Activated CD4-positive, alpha-beta T cell treated with anti-CD3 and anti-CD28 coated beads for 4 hours (primary cell): ENCODE data around the gene NOXRED1.
"Not testable (repeated sequence)": the region's sequence is repeated elsewhere in the genome, so short reads cannot be mapped to it uniquely, and the experiment has no call there.

Experiments
- DNase-seq, 2 donors: peaks; one replicate each; pipeline ENCODE4 v3.0.0-alpha.2; 2020

The NOXRED1 gene

GRCh38 chr14:77423423-77423822 lies at the start of gene NOXRED1:
Gene NOXRED1 (minus strand): TSS chr14:77423523. CDS start chr14:77422889, 634 bp downstream.
- no peak for DNase-seq

- DNase-seq: no peak
Measured at GRCh38 chr14:77470224-77470870, 47.0 kb upstream of the NOXRED1 start.

- no peak for DNase-seq
Measured at GRCh38 chr14:77469539-77469938, 46.2 kb upstream of the NOXRED1 start.

GRCh38 chr14:77469067-77469505 lies 45.8 kb upstream of the NOXRED1 start:
- DNase-seq: no peak

GRCh38 chr14:77467801-77468200 lies 44.5 kb upstream of the NOXRED1 start:
- no peak for DNase-seq

GRCh38 chr14:77459072-77459723 lies 35.9 kb upstream of the NOXRED1 start:
- peak; percentile 41 to 61 for DNase-seq

GRCh38 chr14:77458249-77458950 lies 35.1 kb upstream of the NOXRED1 start:
- peak in 1 of 2 donors; percentile 24 for DNase-seq

- peak; percentile 90 to 93 for DNase-seq
Measured at GRCh38 chr14:77457522-77458248, 34.4 kb upstream of the NOXRED1 start, which contains the start of the genes AHSA1 and VIPAS39. Gene AHSA1 (plus strand): TSS chr14:77458093. CDS start chr14:77458190, 97 bp downstream. Gene VIPAS39 (minus strand): TSS chr14:77457601. CDS start chr14:77454102, 3,499 bp downstream.

- no peak for DNase-seq
Measured at GRCh38 chr14:77457115-77457521, 33.8 kb upstream of the NOXRED1 start.

- no peak for DNase-seq
Measured at GRCh38 chr14:77455966-77456640, 32.8 kb upstream of the NOXRED1 start.

GRCh38 chr14:77442196-77442595 lies 18.9 kb upstream of the NOXRED1 start:
- DNase-seq: no peak

GRCh38 chr14:77439861-77440260 lies 16.5 kb upstream of the NOXRED1 start:
- no peak for DNase-seq

- no peak for DNase-seq
Measured at GRCh38 chr14:77438596-77438995, 15.3 kb upstream of the NOXRED1 start.

- no peak for DNase-seq
Measured at GRCh38 chr14:77436042-77436441, 12.7 kb upstream of the NOXRED1 start.

GRCh38 chr14:77426396-77426795 lies 3.1 kb upstream of the NOXRED1 start:
- no peak for DNase-seq

GRCh38 chr14:77424862-77425261 lies 1.5 kb upstream of the NOXRED1 start:
- DNase-seq: no peak

GRCh38 chr14:77421201-77421600 lies 2.1 kb downstream of the NOXRED1 start:
- no peak for DNase-seq

GRCh38 chr14:77416836-77417235 lies 6.5 kb downstream of the NOXRED1 start:
- DNase-seq: no peak

GRCh38 chr14:77416098-77416497 lies 7.2 kb downstream of the NOXRED1 start:
- not testable (repeated sequence) for DNase-seq

- DNase-seq: not testable (repeated sequence)
Measured at GRCh38 chr14:77415403-77416030, 7.8 kb downstream of the NOXRED1 start.

GRCh38 chr14:77409131-77409533 lies 14.2 kb downstream of the NOXRED1 start:
- no peak for DNase-seq

GRCh38 chr14:77407158-77407557 lies 16.2 kb downstream of the NOXRED1 start:
- no peak for DNase-seq
